Measurements from ENCODE around the gene POLR2J3. TPM values are rescaled to one million over a fixed set of nuclear protein-coding genes. Genes with fewer than 3 reads are reported as not detected.
"Not testable (repeated sequence)": the region's sequence is repeated elsewhere in the genome, so short reads cannot be mapped to it uniquely, and the experiment has no call there.

The POLR2J3 gene
- total RNA-seq, 1 donor from 2014 or later = 12.0 TPM

DNA sequence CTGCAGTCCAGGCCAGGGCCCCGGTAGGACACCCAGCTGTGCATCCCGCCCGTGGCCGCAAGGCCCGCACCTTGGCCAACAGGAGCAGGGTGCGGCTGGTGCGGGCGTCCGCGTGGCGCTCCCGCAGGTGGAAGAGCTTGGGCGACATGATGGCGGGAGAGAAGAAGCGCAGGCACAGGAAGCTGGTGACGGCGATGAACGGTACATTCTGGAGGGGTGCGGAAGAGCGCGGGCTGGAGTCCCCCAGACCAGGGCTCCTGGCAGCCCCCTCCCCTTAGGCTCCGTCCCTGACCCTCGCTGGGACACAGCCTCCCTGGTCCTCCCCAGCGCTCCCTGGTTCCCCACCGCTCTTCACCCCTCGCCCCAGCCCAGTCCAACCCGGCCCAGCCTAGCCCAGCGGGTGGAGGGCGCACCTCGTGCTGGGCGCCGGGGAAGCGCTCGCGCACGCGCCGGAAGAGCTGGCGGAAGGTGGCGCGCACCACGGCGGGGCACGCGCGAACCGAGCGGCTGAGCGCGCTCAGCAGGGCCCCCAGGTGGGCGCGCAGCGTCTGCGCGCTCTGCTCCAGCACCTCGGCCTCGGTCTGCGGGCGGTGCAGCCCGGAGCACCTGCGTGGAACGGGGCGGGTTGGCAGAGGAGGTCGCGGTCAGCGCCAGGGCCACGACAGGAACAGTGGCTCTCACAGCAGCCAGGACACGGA, 21.4 kb upstream of the POLR2J3 start:
- intact Hi-C loops (cut with DNase I); DNase-seq: not testable (repeated sequence)
- peak; percentile 58 for ATAC-seq (ENCODE audit: poor library complexity)

DNA sequence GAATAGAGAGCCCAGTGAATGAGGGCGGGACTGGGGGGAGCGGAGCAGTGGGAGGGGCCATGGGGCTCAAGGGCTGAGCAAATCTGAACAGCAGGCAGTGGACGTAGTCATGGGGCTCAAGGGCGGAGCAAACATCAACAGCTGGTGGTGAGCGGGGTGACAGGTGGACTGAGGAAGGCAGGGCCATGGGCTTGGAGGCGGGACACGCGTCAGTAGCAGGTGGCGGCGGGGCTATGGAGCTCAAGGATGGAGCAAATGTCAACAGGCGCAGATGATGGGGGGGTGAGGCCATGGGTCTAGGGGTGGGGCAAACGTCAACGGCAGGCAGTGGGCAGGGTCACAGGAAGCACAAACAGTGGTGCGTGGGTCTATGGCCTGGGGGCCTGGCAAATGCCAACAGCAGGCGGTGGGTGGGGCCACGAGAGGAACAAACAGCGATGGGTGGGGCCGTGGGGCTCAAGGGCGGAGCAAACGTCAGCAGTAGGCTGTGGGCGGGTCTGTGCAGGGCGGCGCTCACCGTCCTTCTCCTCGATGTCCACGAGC, 20.2 kb upstream of the POLR2J3 start:
- ATAC-seq (ENCODE audit: poor library complexity) = peak; percentile 90
- peak; percentile 54 for DNase-seq
- intact Hi-C loops (cut with DNase I) = not testable (repeated sequence)

GRCh38 chr7:102589857-102590256, 17.5 kb upstream of the POLR2J3 start:
- DNase-seq; intact Hi-C loops (cut with DNase I): not testable (repeated sequence)
- ATAC-seq (ENCODE audit: poor library complexity) = peak; percentile 6

DNA sequence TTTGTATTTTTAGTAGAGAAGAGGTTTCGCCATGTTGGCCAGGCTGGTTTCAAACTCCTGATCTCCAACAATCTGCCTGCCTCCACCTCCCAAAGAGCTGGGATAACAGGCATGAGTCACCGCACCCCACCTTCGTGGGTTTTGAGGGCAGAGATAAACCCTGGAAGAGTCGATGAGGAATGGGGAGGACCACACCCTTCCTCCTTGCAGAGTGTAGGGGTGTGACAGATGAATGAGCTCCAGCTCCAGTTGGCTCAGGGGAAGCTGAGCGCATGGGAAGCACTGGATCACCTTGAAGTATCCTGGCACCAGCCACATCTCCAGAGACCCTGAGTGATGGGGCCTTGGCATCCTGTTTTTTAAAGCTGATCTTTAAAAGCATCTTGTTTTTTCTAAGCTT, 11.1 kb upstream of the POLR2J3 start:
- DNase-seq; ATAC-seq (ENCODE audit: poor library complexity); intact Hi-C loops (cut with DNase I): not testable (repeated sequence)

DNA sequence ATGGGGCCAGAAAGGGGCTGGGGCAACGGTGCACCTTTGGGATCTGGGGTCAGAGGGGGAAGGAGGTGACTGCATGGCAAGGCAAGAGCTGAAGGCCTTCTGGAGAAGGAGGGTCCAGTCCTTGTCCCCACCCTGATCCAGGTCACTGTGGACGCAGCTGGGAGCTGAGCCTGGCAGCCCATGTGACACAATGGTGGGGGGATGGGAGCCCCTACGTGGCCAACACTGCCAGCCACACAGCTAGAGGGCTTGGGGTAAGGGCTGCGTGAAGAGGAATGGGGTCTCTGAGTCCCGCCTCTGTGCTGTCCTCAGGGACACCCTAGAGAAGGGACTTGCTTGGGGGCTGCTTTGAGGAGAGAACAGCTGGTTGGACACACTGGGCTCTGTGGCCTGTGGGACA, 9.3 kb upstream of the POLR2J3 start:
- ATAC-seq (ENCODE audit: poor library complexity); intact Hi-C loops (cut with DNase I); DNase-seq: not testable (repeated sequence)

DNA sequence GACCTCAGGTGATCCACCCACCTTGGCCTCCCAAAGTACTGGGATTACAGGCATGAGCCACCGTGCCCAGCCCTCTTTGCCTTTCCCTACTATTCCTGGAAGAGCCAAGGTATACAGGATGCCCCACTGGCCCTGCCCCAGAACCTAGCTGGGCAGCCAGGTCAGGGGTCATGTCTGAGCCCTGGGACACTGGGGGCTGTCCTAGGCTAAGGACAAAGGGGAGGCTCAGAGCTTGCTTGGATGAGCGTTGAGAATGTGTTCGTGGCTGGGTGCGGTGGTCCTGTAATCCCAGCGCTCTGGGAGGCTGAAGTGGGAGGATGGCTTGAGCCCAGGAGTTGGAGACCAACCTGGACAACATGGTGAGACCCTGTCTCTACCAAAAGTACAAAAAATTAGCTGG, 6.1 kb upstream of the POLR2J3 start:
- ATAC-seq (ENCODE audit: poor library complexity); intact Hi-C loops (cut with DNase I); DNase-seq: not testable (repeated sequence)

DNA sequence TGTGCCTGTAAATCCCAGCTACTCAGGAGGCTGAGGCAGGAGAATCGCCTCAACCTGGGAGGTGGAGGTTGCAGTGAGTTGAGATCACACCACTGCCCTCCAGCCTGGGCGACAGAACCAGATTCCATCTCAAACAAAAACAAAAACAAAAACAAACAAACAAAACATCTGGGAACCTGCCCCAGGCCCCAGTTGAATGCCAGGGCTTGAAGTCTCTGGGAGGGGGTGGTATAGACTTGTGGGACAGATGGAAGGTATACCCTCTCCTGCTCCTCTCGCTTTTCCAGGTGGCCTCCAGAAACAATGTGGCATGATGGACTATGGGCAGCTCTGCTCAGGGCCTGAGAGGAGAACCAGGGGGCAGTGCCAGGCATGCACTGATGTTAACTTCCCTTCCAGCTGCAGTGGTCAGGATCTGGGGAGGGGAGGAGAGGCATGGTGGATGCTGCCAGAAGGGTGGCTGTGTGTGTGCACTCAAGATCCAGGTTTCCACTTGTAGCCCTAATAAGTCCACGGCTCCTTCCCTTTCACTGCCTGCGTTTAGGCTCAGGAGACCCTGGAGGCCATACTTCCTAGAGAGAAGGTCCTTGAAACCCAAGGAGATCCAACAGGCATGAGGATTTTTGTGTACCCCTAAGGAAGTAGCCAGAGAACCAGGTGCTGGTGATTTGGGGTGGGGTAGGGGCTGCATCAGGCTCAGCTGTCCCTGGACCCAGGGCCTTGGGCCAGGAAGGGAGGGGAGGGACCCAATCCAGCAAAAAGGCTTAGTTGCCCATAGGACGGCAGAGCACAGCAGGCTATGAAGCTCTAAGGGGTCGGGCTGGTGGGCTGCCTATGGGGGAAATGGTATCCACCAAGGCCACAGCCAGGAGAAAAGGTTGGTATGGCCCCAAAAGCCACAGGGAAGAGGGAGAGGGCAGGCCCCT, 5.2 kb upstream of the POLR2J3 start:
- intact Hi-C loops (cut with DNase I); DNase-seq; ATAC-seq (ENCODE audit: poor library complexity): not testable (repeated sequence)

- intact Hi-C loops (cut with DNase I); ATAC-seq (ENCODE audit: poor library complexity); DNase-seq: not testable (repeated sequence)
These were observed 4.0 kb upstream of the POLR2J3 start for GRCh38 chr7:102576363-102576762.

DNA sequence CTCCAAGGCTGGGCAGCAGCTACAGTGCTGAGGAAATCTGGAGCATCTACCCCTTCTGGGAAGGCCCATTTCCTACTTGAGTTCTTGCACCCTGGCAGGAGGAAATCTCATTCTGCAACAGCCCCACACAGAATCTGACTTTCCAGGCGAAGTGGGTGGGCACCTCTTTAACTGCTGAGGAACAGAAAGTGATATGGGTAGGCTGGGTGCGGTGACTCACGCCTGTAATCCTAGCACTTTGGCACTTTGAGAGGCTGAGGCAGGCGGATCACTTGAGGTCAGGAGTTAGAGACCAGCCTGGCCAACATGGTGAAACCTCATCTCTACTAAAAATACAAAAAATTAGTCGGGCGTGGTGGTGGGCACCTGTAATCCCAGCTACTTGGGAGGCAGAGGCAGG, 2.2 kb upstream of the POLR2J3 start:
- DNase-seq; ATAC-seq (ENCODE audit: poor library complexity); intact Hi-C loops (cut with DNase I): not testable (repeated sequence)

DNA sequence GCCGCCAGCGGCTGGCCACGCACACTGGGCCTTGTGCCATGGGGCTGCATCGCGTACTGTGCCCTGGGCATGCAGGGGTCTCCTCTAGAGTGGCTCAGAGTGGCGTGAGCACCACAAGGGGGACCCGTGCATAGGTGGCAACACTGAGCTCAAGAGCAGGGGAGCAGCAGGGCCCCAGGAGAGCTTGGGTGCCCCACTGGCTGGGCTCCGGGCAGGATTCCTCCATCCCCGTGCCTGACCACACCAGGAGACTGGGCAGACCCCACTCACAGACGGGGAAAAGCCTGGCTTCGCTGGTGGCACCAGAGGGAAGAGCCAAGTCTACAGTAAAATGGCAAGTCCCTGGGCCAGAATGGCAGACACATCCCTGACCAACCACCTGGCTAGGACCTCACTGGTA, 3.8 kb downstream of the POLR2J3 start:
- DNase-seq; ATAC-seq (ENCODE audit: poor library complexity); intact Hi-C loops (cut with DNase I): not testable (repeated sequence)

DNA sequence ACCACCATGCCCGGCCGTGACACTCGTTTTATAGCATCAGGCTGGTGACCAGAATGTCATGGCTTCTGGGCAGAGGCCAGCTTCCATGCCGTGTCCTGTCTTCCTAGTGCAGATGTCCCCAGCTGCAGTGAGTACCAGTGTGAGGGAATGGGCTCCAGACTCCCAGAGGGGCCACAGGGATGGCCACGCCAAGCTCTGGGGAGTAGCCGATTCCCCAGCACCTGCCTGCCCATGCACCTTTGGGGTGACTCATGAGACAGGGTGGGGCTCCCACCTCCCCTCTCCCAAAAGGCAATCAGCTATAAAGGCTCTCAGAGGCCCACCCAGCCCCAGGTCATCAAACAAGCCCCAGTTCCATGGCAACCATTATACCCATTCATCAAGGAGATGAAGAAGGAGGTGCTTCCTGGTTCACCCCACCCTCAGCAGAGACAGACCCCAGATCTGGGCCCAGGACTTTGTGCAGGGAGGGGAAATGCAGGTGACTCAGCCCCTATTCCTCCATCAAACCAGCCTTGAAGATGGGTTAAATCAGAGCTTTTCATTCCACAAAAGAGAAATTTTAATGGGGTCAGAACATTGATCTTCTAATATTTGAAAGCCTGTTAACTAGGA, 21.5 kb downstream of the POLR2J3 start, which contains the start of gene SPDYE2:
SPDYE2 (plus strand) TSS at position 419 of the 615 bp plus-strand sequence. CDS start 2,030 bp downstream, outside the sequence.
- DNase-seq; intact Hi-C loops (cut with DNase I): not testable (repeated sequence)
- ATAC-seq (ENCODE audit: poor library complexity) = peak; percentile 25

GRCh38 chr7:102546353-102546752, 26.0 kb downstream of the POLR2J3 start:
- DNase-seq; ATAC-seq (ENCODE audit: poor library complexity); intact Hi-C loops (cut with DNase I): not testable (repeated sequence)

GRCh38 chr7:102545288-102545687, 27.1 kb downstream of the POLR2J3 start:
- ATAC-seq (ENCODE audit: poor library complexity); DNase-seq; intact Hi-C loops (cut with DNase I): not testable (repeated sequence)

DNA sequence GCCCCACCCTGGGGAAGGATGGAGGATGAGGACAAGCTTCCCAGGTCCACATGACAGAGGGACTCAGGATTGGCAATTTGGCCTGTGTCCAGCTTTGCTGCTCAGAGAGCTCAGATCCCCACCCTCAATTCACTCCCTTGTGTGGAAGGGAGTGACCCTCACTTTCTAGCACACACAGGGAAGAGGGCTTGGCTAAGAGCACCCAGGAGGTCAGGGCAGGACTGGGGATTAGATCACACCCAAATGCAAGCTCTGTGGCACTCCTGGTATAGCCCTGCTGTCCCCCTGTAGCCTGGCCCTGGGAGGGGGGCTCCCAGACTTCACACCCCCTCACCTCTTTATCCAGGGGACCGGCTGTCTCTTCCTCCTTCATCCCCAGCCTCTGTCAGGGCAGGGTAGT, 28.0 kb downstream of the POLR2J3 start:
- DNase-seq; ATAC-seq (ENCODE audit: poor library complexity); intact Hi-C loops (cut with DNase I): not testable (repeated sequence)

- DNase-seq; intact Hi-C loops (cut with DNase I): not testable (repeated sequence)
- peak; percentile 27 for ATAC-seq (ENCODE audit: poor library complexity)
These were observed 28.8 kb downstream of the POLR2J3 start, which contains the start of gene UPK3BL2 for GRCh38 chr7:102543596-102543995. Gene UPK3BL2, minus strand, starts transcription at chr7:102543696. Its CDS starts 60 bp downstream, at chr7:102543636.

- intact Hi-C loops (cut with DNase I); ATAC-seq (ENCODE audit: poor library complexity): not testable (repeated sequence)
- peak; percentile 38 for DNase-seq
These were observed 29.6 kb downstream of the POLR2J3 start for GRCh38 chr7:102542771-102543170.

GRCh38 chr7:102542083-102542482, 30.3 kb downstream of the POLR2J3 start:
- ATAC-seq (ENCODE audit: poor library complexity) (peak; percentile 2), DNase-seq (peak; percentile 22)
- intact Hi-C loops (cut with DNase I) = not testable (repeated sequence)

- intact Hi-C loops (cut with DNase I); DNase-seq; ATAC-seq (ENCODE audit: poor library complexity): not testable (repeated sequence)
These were observed 31.8 kb downstream of the POLR2J3 start for GRCh38 chr7:102540604-102541003.
